ENCODE data around the gene CCDC7. TPM values are rescaled to one million over a fixed set of nuclear protein-coding genes. Genes with fewer than 3 reads are reported as not detected.
"Not testable (repeated sequence)": the region's sequence is repeated elsewhere in the genome, so short reads cannot be mapped to it uniquely, and the experiment has no call there.

The CCDC7 gene
- total RNA-seq, 8 experiments from 2014 or later = 4.1 to 59.0 (median 19.5) TPM

- Histone ChIP-seq H3K4me1 (replicated peaks in 1 of 2) (no peaks in the 10 kb centered on the region), H3K4me3 (no peak overlapping the region), H3K27ac (no peak overlapping the region)
- ATAC-seq (replicated peaks in 6 of 8) = no peak
- in situ Hi-C loops (cut with MboI; ENCODE audit: low pct_unique_long_range_greater_than_20kb in 2 of 9, low sequenced_read_pairs in 9 of 9, unreplicated experiment in 9 of 9) = loop anchor here in 7 of 9 experiments (10.0 to 25.0 kb wide), 3 partner anchors 212 to 222 kb away; no protein-coding TSS in a partner anchor
Observed at GRCh38 chr10:32793033-32793432, 347.1 kb downstream of the CCDC7 start.

GRCh38 chr10:32795598-32796183, 349.8 kb downstream of the CCDC7 start:
- no peak overlapping the region for H3K27ac ChIP-seq
- in situ Hi-C loops (cut with MboI; ENCODE audit: low pct_unique_long_range_greater_than_20kb in 2 of 9, low sequenced_read_pairs in 9 of 9, unreplicated experiment in 9 of 9) = loop anchor here in 7 of 9 experiments (10.0 to 25.0 kb wide), 3 partner anchors 209 to 219 kb away; no protein-coding TSS in a partner anchor
- no peaks in the 10 kb centered on the region for H3K4me1 ChIP-seq (replicated peaks in 1 of 2)
- H3K4me3 ChIP-seq = no peak overlapping the region
- peak in 4 of 8 experiments; percentile 25 to 52 (median 34) for ATAC-seq (replicated peaks in 6 of 8)
- 0 to 100% (median 41%) methylated on average over 1 to 2 of the region's 2 CpGs; no CpG with 5 or more reads in 1 of the 10 experiments for WGBS, 10 experiments

- H3K4me1 ChIP-seq (replicated peaks in 1 of 2); H3K4me3 ChIP-seq; ATAC-seq (replicated peaks in 6 of 8); H3K27ac ChIP-seq: not testable (repeated sequence)
- in situ Hi-C loops (cut with MboI; ENCODE audit: low pct_unique_long_range_greater_than_20kb in 2 of 9, low sequenced_read_pairs in 9 of 9, unreplicated experiment in 9 of 9) = loop anchor here in 7 of 9 experiments (10.0 to 25.0 kb wide), 3 partner anchors 207 to 217 kb away; no protein-coding TSS in a partner anchor
- 79 to 100% (median 100%) methylated on average over 1 to 3 of the region's 3 CpGs; no CpG with 5 or more reads in 3 of the 10 experiments for WGBS, 10 experiments
Observed at GRCh38 chr10:32797393-32797792, 351.5 kb downstream of the CCDC7 start.

GRCh38 chr10:32846974-32847373, 401.0 kb downstream of the CCDC7 start:
- in situ Hi-C loops (cut with MboI; ENCODE audit: low pct_unique_long_range_greater_than_20kb in 2 of 9, low sequenced_read_pairs in 9 of 9, unreplicated experiment in 9 of 9) = no loop called here
- Histone ChIP-seq H3K27ac (no peak overlapping the region), H3K4me1 (replicated peaks in 1 of 2) (no peaks in the 10 kb centered on the region), H3K4me3 (no peak overlapping the region)
- no peak for ATAC-seq (replicated peaks in 6 of 8)
- WGBS, 10 experiments = 17 to 100% (median 83%) methylated on average over 1 to 4 of the region's 4 CpGs; no CpG with 5 or more reads in 1 of the 10 experiments

GRCh38 chr10:32851301-32851700, 405.4 kb downstream of the CCDC7 start:
- Histone ChIP-seq H3K4me3 (no peak overlapping the region), H3K27ac (no peak overlapping the region), H3K4me1 (replicated peaks in 1 of 2) (no peaks in the 10 kb centered on the region)
- WGBS, 10 experiments = 0 to 17% (median 0%) methylated on average over 1 of the region's 1 CpG
- ATAC-seq (replicated peaks in 6 of 8) = no peak
- in situ Hi-C loops (cut with MboI; ENCODE audit: low pct_unique_long_range_greater_than_20kb in 2 of 9, low sequenced_read_pairs in 9 of 9, unreplicated experiment in 9 of 9) = no loop called here

GRCh38 chr10:32854435-32854834, 408.5 kb downstream of the CCDC7 start:
- 50 to 100% (median 89%) methylated on average over 1 to 2 of the region's 2 CpGs for WGBS, 10 experiments

GRCh38 chr10:32865170-32865569, 419.2 kb downstream of the CCDC7 start:
- H3K4me1 ChIP-seq (replicated peaks in 1 of 2) = no peaks in the 10 kb centered on the region
- ATAC-seq (replicated peaks in 6 of 8) = no peak
- H3K27ac ChIP-seq = no peak overlapping the region
- in situ Hi-C loops (cut with MboI; ENCODE audit: low pct_unique_long_range_greater_than_20kb in 2 of 9, low sequenced_read_pairs in 9 of 9, unreplicated experiment in 9 of 9) = no loop called here
- no peak overlapping the region for H3K4me3 ChIP-seq
- 80 to 100% (median 86%) methylated on average over 1 of the region's 1 CpG; no CpG with 5 or more reads in 7 of the 10 experiments for WGBS, 10 experiments

More at GRCh38 chr10:32854435-32854834, 408.5 kb downstream of the CCDC7 start:
- no peak overlapping the region for H3K27ac ChIP-seq
- H3K4me3 ChIP-seq = no peak overlapping the region
- ATAC-seq (replicated peaks in 6 of 8) = no peak
- in situ Hi-C loops (cut with MboI; ENCODE audit: low pct_unique_long_range_greater_than_20kb in 2 of 9, low sequenced_read_pairs in 9 of 9, unreplicated experiment in 9 of 9) = no loop called here
- no peaks in the 10 kb centered on the region for H3K4me1 ChIP-seq (replicated peaks in 1 of 2)

- Histone ChIP-seq H3K27ac (no peak overlapping the region), H3K4me3 (no peak overlapping the region), H3K4me1 (replicated peaks in 1 of 2) (no peaks in the 10 kb centered on the region)
- no peak for ATAC-seq (replicated peaks in 6 of 8)
- in situ Hi-C loops (cut with MboI; ENCODE audit: low pct_unique_long_range_greater_than_20kb in 2 of 9, low sequenced_read_pairs in 9 of 9, unreplicated experiment in 9 of 9) = no loop called here
Observed at GRCh38 chr10:32877915-32878314, 432.0 kb downstream of the CCDC7 start.

- Histone ChIP-seq H3K4me3 (no peak overlapping the region), H3K27ac (no peak overlapping the region), H3K4me1 (replicated peaks in 1 of 2) (no peaks in the 10 kb centered on the region)
- in situ Hi-C loops (cut with MboI; ENCODE audit: low pct_unique_long_range_greater_than_20kb in 2 of 9, low sequenced_read_pairs in 9 of 9, unreplicated experiment in 9 of 9) = no loop called here
- ATAC-seq (replicated peaks in 6 of 8) = peak in 1 of 8 experiments; percentile 50
Observed at GRCh38 chr10:32878646-32879045, 432.7 kb downstream of the CCDC7 start.

GRCh38 chr10:32882076-32882475, 436.1 kb downstream of the CCDC7 start:
- Histone ChIP-seq H3K27ac (no peak overlapping the region), H3K4me1 (replicated peaks in 1 of 2) (no peaks in the 10 kb centered on the region), H3K4me3 (no peak overlapping the region)
- no peak for ATAC-seq (replicated peaks in 6 of 8)
- WGBS, 10 experiments = 85 to 100% (median 93%) methylated on average over 3 to 6 of the region's 6 CpGs
- in situ Hi-C loops (cut with MboI; ENCODE audit: low pct_unique_long_range_greater_than_20kb in 2 of 9, low sequenced_read_pairs in 9 of 9, unreplicated experiment in 9 of 9) = no loop called here

GRCh38 chr10:32887481-32887880, 441.5 kb downstream of the CCDC7 start:
- WGBS, 10 experiments = 67 to 100% (median 79%) methylated on average over 1 to 5 of the region's 7 CpGs; no CpG with 5 or more reads in 5 of the 10 experiments
- ATAC-seq (replicated peaks in 6 of 8) = no peak
- H3K4me3 ChIP-seq = no peak overlapping the region
- H3K4me1 ChIP-seq (replicated peaks in 1 of 2) = peaks cover 5 to 6% of the 10 kb centered on the region in 2 donors
- H3K27ac ChIP-seq = no peak overlapping the region
- in situ Hi-C loops (cut with MboI; ENCODE audit: low pct_unique_long_range_greater_than_20kb in 2 of 9, low sequenced_read_pairs in 9 of 9, unreplicated experiment in 9 of 9) = no loop called here

- Histone ChIP-seq H3K4me3 (no peak overlapping the region), H3K27ac (no peak overlapping the region), H3K4me1 (replicated peaks in 1 of 2) (peaks cover 5 to 6% of the 10 kb centered on the region in 2 donors)
- WGBS, 10 experiments = 88 to 100% (median 98%) methylated on average over 1 to 8 of the region's 11 CpGs
- no peak for ATAC-seq (replicated peaks in 6 of 8)
- in situ Hi-C loops (cut with MboI; ENCODE audit: low pct_unique_long_range_greater_than_20kb in 2 of 9, low sequenced_read_pairs in 9 of 9, unreplicated experiment in 9 of 9) = no loop called here
Observed at GRCh38 chr10:32888161-32888927, 442.4 kb downstream of the CCDC7 start.

GRCh38 chr10:32889631-32890212, 443.8 kb downstream of the CCDC7 start:
- Histone ChIP-seq H3K4me3 (no peak overlapping the region), H3K27ac (no peak overlapping the region), H3K4me1 (replicated peaks in 1 of 2) (peaks cover 5 to 6% of the 10 kb centered on the region in 2 donors)
- 0 to 100% (median 94%) methylated on average over 1 of the region's 1 CpG for whole genome bisulfite sequencing, 10 experiments
- no peak for ATAC-seq (replicated peaks in 6 of 8)
- in situ Hi-C loops (cut with MboI; ENCODE audit: low pct_unique_long_range_greater_than_20kb in 2 of 9, low sequenced_read_pairs in 9 of 9, unreplicated experiment in 9 of 9) = no loop called here

Measured in motor neuron (in vitro differentiated cells).